GM19099 (cell line): ENCODE results near the gene LRRC1.

Experiments used
- POLR2A ChIP-seq: IDR thresholded peaks from 3 replicates; pipeline ENCODE4 v1.6.1; 2011; ENCODE audit warnings: low read depth; ENCODE audit not compliant: insufficient read length; ENCODE audit errors: extremely low read depth

The LRRC1 gene

GRCh38 chr6:53929041-53929820 is 134.4 kb downstream of the LRRC1 start:
- TF ChIP-seq POLR2A, result no peak

GRCh38 chr6:53929821-53930120 is 135.0 kb downstream of the LRRC1 start:
- no peak for TF ChIP-seq POLR2A

GRCh38 chr6:53930330-53930729 is 135.5 kb downstream of the LRRC1 start:
- no peak for TF ChIP-seq POLR2A

GRCh38 chr6:53931086-53931485 is 136.3 kb downstream of the LRRC1 start:
- no peak for TF ChIP-seq POLR2A

GRCh38 chr6:53932516-53932915 is 137.7 kb downstream of the LRRC1 start:
- TF ChIP-seq POLR2A, result no peak

- no peak for TF ChIP-seq POLR2A
These were observed 139.2 kb downstream of the LRRC1 start for GRCh38 chr6:53934023-53934422.

GRCh38 chr6:53937461-53937860 is 142.7 kb downstream of the LRRC1 start:
- TF ChIP-seq POLR2A, result no peak

GRCh38 chr6:53938810-53939209 is 144.0 kb downstream of the LRRC1 start:
- TF ChIP-seq POLR2A, result no peak

GRCh38 chr6:53939830-53940229 is 145.0 kb downstream of the LRRC1 start:
- TF ChIP-seq POLR2A, result no peak

GRCh38 chr6:53943395-53943794 is 148.6 kb downstream of the LRRC1 start:
- no peak for TF ChIP-seq POLR2A

- no peak for TF ChIP-seq POLR2A
These were observed 149.3 kb downstream of the LRRC1 start for GRCh38 chr6:53944091-53944490.

- TF ChIP-seq POLR2A, result no peak
These were observed 149.7 kb downstream of the LRRC1 start for GRCh38 chr6:53944543-53944942.

GRCh38 chr6:53945765-53946407 is 151.1 kb downstream of the LRRC1 start:
- TF ChIP-seq POLR2A, result no peak

- no peak for TF ChIP-seq POLR2A
These were observed 153.0 kb downstream of the LRRC1 start for GRCh38 chr6:53947780-53948179.

- TF ChIP-seq POLR2A, result no peak
These were observed 156.6 kb downstream of the LRRC1 start for GRCh38 chr6:53951383-53951782.

GRCh38 chr6:53956068-53956711 is 161.4 kb downstream of the LRRC1 start:
- no peak for TF ChIP-seq POLR2A
